MM.1S (cell line): ENCODE data around the gene ACTN1.

ENCODE experiments used
- DNase-seq: peaks from one replicate; pipeline ENCODE4 v3.0.0-alpha.2; 2015
- H2AFZ ChIP-seq: fragments of 300-600 bp; sonication (generic); 2 replicates; pipeline ENCODE4 v1.6.0; 2016; ENCODE audit warnings: antibody characterized with exemption, low read length
- H3F3A ChIP-seq: fragments of 300-600 bp; sonication (generic); 2 replicates; pipeline ENCODE4 v1.6.1; 2016; ENCODE audit warnings: mild to moderate bottlenecking, antibody characterized with exemption, low read length, moderate library complexity, mixed read lengths; ENCODE audit not compliant: insufficient read depth
- H3K27ac ChIP-seq: fragments of 300-600 bp; sonication (generic); 2 replicates; pipeline ENCODE4 v1.5.1; 2016; ENCODE audit warnings: mild to moderate bottlenecking, low read length
- H3K27me3 ChIP-seq: fragments of 300-600 bp; sonication (generic); replicated peaks from 2 replicates; pipeline ENCODE4 v1.6.0; 2016; ENCODE audit warnings: low read length; ENCODE audit not compliant: insufficient read depth
- H3K36me3 ChIP-seq: fragments of 300-600 bp; sonication (generic); replicated peaks from 2 replicates; pipeline ENCODE4 v1.6.1; 2016; ENCODE audit warnings: mild to moderate bottlenecking, low read length, mixed read lengths; ENCODE audit not compliant: insufficient read depth
- H3K4me1 ChIP-seq: fragments of 300-600 bp; sonication (generic); 2 replicates; pipeline ENCODE4 v1.6.1; 2016; ENCODE audit warnings: low read length, mixed read lengths
- H3K4me2 ChIP-seq: fragments of 300-600 bp; sonication (generic); 2 replicates; pipeline ENCODE4 v1.6.0; 2016; ENCODE audit warnings: low read depth, low read length
- H3K4me3 ChIP-seq: fragments of 300-600 bp; sonication (generic); 2 replicates; pipeline ENCODE4 v1.5.1; 2016; ENCODE audit warnings: low read length, mixed read lengths
- H3K79me2 ChIP-seq: fragments of 300-600 bp; sonication (generic); 2 replicates; pipeline ENCODE4 v1.6.1; 2016; ENCODE audit warnings: mixed run types, low read length, mixed read lengths
- H3K9ac ChIP-seq: fragments of 300-600 bp; sonication (generic); 2 replicates; pipeline ENCODE4 v1.6.1; 2016; ENCODE audit warnings: low read length, mixed read lengths
- H3K9me2 ChIP-seq: fragments of 300-600 bp; sonication (generic); replicated peaks from 2 replicates; pipeline ENCODE4 v1.6.1; 2016; ENCODE audit warnings: mild to moderate bottlenecking, low read length, mixed read lengths; ENCODE audit not compliant: insufficient read depth
- H3K9me3 ChIP-seq: fragments of 300-600 bp; sonication (generic); replicated peaks from 2 replicates; pipeline ENCODE4 v1.6.1; 2016; ENCODE audit warnings: mild to moderate bottlenecking, low read length, mixed read lengths; ENCODE audit not compliant: insufficient read depth
- H4K20me1 ChIP-seq: fragments of 300-600 bp; sonication (generic); 2 replicates; pipeline ENCODE4 v1.6.1; 2016; ENCODE audit warnings: mild to moderate bottlenecking, low read length, moderate library complexity, mixed read lengths; ENCODE audit not compliant: insufficient read depth
- CTCF ChIP-seq: fragments of 300-600 bp; sonication (generic); IDR thresholded peaks from 2 replicates; pipeline ENCODE4 v1.5.1; 2016; ENCODE audit warnings: antibody characterized with exemption, low read length, mixed read lengths
- EZH2 ChIP-seq: fragments of 300-600 bp; sonication (generic); optimal IDR thresholded peaks from 2 replicates; pipeline ENCODE3; 2017; ENCODE audit warnings: low read depth, mild to moderate bottlenecking, antibody characterized with exemption, low read length, mixed read lengths
- EZH2phosphoT487 ChIP-seq: fragments of 300-600 bp; sonication (generic); IDR thresholded peaks from 2 replicates; pipeline ENCODE4 v1.6.1; 2018; ENCODE audit warnings: antibody characterized with exemption, low read length

Gene ACTN1

GRCh38 chr14:68825729-68826128, 153.4 kb downstream of the ACTN1 start:
- DNase-seq = no peak
- Histone ChIP-seq H3F3A (no peaks in the 10 kb centered on the region), H3K27ac (no peak overlapping the region), H3K9ac (no peak overlapping the region), H3K27me3 (no peaks in the 10 kb centered on the region), H3K4me3 (no peak overlapping the region), H4K20me1 (no peaks in the 10 kb centered on the region), H3K9me2 (no peaks in the 10 kb centered on the region), H2AFZ (no peak overlapping the region), H3K4me1 (no peaks in the 10 kb centered on the region), H3K4me2 (no peak overlapping the region), H3K79me2 (no peaks in the 10 kb centered on the region), H3K9me3 (no peaks in the 10 kb centered on the region), H3K36me3 (no peaks in the 10 kb centered on the region)
- TF ChIP-seq CTCF (no peak), EZH2 (no peak), EZH2phosphoT487 (no peak)

GRCh38 chr14:68824517-68825347, 154.4 kb downstream of the ACTN1 start:
- Histone ChIP-seq H3K27me3 (no peaks in the 10 kb centered on the region), H3K4me3 (no peak overlapping the region), H4K20me1 (no peaks in the 10 kb centered on the region), H3K9ac (no peak overlapping the region), H3K9me3 (no peaks in the 10 kb centered on the region), H3K27ac (no peak overlapping the region), H3K36me3 (no peaks in the 10 kb centered on the region), H3K79me2 (no peaks in the 10 kb centered on the region), H3K4me1 (no peaks in the 10 kb centered on the region), H3F3A (no peaks in the 10 kb centered on the region), H3K4me2 (peak overlapping the region; percentile 40; the same call in 1 of the 2 replicates), H3K9me2 (no peaks in the 10 kb centered on the region), H2AFZ (peak overlapping the region; percentile 77)
- peak; percentile 30 for DNase-seq
- peak; percentile 72 for TF ChIP-seq CTCF
- no peak for TF ChIP-seq EZH2

- Histone ChIP-seq H3K9me3 (no peaks in the 10 kb centered on the region), H3K9me2 (no peaks in the 10 kb centered on the region), H3F3A (no peaks in the 10 kb centered on the region), H3K4me3 (no peak overlapping the region), H3K79me2 (no peaks in the 10 kb centered on the region), H3K9ac (no peak overlapping the region), H3K4me1 (no peaks in the 10 kb centered on the region), H4K20me1 (no peaks in the 10 kb centered on the region), H2AFZ (peak overlapping the region; percentile 77), H3K4me2 (no peak overlapping the region), H3K27me3 (no peaks in the 10 kb centered on the region), H3K27ac (no peak overlapping the region), H3K36me3 (no peaks in the 10 kb centered on the region)
- no peak for DNase-seq
- TF ChIP-seq EZH2phosphoT487 (no peak), CTCF (no peak), EZH2 (no peak)
These were observed 154.9 kb downstream of the ACTN1 start for GRCh38 chr14:68824207-68824516.
